ENCODE data around the gene TRAPPC1. TPM values are rescaled to one million over a fixed set of nuclear protein-coding genes. Genes with fewer than 3 reads are reported as not detected.
"Not testable (repeated sequence)": the region's sequence is repeated elsewhere in the genome, so short reads cannot be mapped to it uniquely, and the experiment has no call there.

TRAPPC1 gene
- total RNA-seq = 46.1 and 67.5 TPM in 2 replicates

GRCh38 chr17:7931709-7932482 is at the start of gene TRAPPC1, which contains the start of gene CNTROB:
Gene TRAPPC1 (minus strand): TSS chr17:7931946. CDS start chr17:7931829, 117 bp downstream.
Gene CNTROB (plus strand): TSS chr17:7932206. CDS start chr17:7933080, 874 bp downstream.
- DNase-seq = peak; percentile 99

- DNase-seq = no peak
Measured at GRCh38 chr17:7977805-7978204, 46.1 kb upstream of the TRAPPC1 start.

GRCh38 chr17:7977039-7977438 is 45.3 kb upstream of the TRAPPC1 start:
- no peak for DNase-seq

GRCh38 chr17:7974638-7975131 is 42.9 kb upstream of the TRAPPC1 start:
- no peak for DNase-seq

- peak; percentile 13 for DNase-seq
Measured at GRCh38 chr17:7972131-7972785, 40.5 kb upstream of the TRAPPC1 start.

GRCh38 chr17:7971651-7972050 is 39.9 kb upstream of the TRAPPC1 start:
- DNase-seq = no peak

GRCh38 chr17:7969433-7969832 is 37.7 kb upstream of the TRAPPC1 start:
- no peak for DNase-seq

GRCh38 chr17:7967751-7968150 is 36.0 kb upstream of the TRAPPC1 start:
- DNase-seq = no peak

- DNase-seq = no peak
Measured at GRCh38 chr17:7961421-7961820, 29.7 kb upstream of the TRAPPC1 start.

GRCh38 chr17:7959503-7960253 is 27.9 kb upstream of the TRAPPC1 start:
- no peak for DNase-seq

- peak; percentile 22 for DNase-seq
Measured at GRCh38 chr17:7956228-7956965, 24.7 kb upstream of the TRAPPC1 start.

- DNase-seq = no peak
Measured at GRCh38 chr17:7955414-7956227, 23.9 kb upstream of the TRAPPC1 start.

- DNase-seq = not testable (repeated sequence)
Measured at GRCh38 chr17:7953266-7953665, 21.5 kb upstream of the TRAPPC1 start.

GRCh38 chr17:7951143-7951792 is 19.5 kb upstream of the TRAPPC1 start:
- no peak for DNase-seq

- no peak for DNase-seq
Measured at GRCh38 chr17:7950578-7950977, 18.8 kb upstream of the TRAPPC1 start.

- no peak for DNase-seq
Measured at GRCh38 chr17:7947651-7948050, 15.9 kb upstream of the TRAPPC1 start.

- no peak for DNase-seq
Measured at GRCh38 chr17:7946441-7946840, 14.7 kb upstream of the TRAPPC1 start.

GRCh38 chr17:7945651-7946050 is 13.9 kb upstream of the TRAPPC1 start:
- DNase-seq = no peak

- no peak for DNase-seq
Measured at GRCh38 chr17:7944326-7944725, 12.6 kb upstream of the TRAPPC1 start.

GRCh38 chr17:7943291-7943690 is 11.5 kb upstream of the TRAPPC1 start:
- DNase-seq = no peak

- DNase-seq = no peak
Measured at GRCh38 chr17:7940743-7941142, 9.0 kb upstream of the TRAPPC1 start.

Data from dermis blood vessel endothelial cell (primary cell).